Keratinocyte (primary cell): ENCODE results near the gene GRHPR. TPM values are rescaled to one million over a fixed set of nuclear protein-coding genes. Genes with fewer than 3 reads are reported as not detected.

Experiments used
- DNase-seq: peaks from one replicate; pipeline ENCODE4 v3.0.0-alpha.2; 2011; ENCODE audit warnings: low read depth, missing footprints, low spot score
- FAIRE-seq: peaks from 2 replicates; lab custom pipeline; 2011; peaks lifted over from hg19 to GRCh38; lab: Jason Lieb, UNC
- H2AFZ ChIP-seq: 2 replicates; pipeline ENCODE4 v1.6.0; 2012; ENCODE audit warnings: low read length, control low read depth, inconsistent platforms; ENCODE audit not compliant: control insufficient read depth
- H3K27ac ChIP-seq: 2 replicates; pipeline ENCODE4 v1.5.1; 2011; ENCODE audit warnings: low read length; ENCODE audit not compliant: control insufficient read depth, insufficient read depth
- H3K27me3 ChIP-seq: 3 replicates; pipeline ENCODE4 v1.6.0; 2011; ENCODE audit warnings: low read length; ENCODE audit not compliant: control insufficient read depth, insufficient read depth; ENCODE audit errors: extremely low read depth
- H3K36me3 ChIP-seq, 2 experiments: 2 replicates in 1 of 2; 3 replicates in 1 of 2; pipeline ENCODE4 v1.5.1; 2011; ENCODE audit warnings: low read length in 2 of 2, mild to moderate bottlenecking in 1 of 2; ENCODE audit not compliant: control insufficient read depth in 2 of 2, insufficient read depth in 2 of 2; ENCODE audit errors: extremely low read depth in 1 of 2
- H3K4me1 ChIP-seq: 3 replicates; pipeline ENCODE4 v1.5.1; 2011; ENCODE audit warnings: low read length; ENCODE audit not compliant: control insufficient read depth, insufficient read depth; ENCODE audit errors: extremely low read depth
- H3K4me2 ChIP-seq: 3 replicates; pipeline ENCODE4 v1.6.0; 2011; ENCODE audit warnings: low read depth, low read length; ENCODE audit not compliant: control insufficient read depth, insufficient read depth; ENCODE audit errors: extremely low read depth
- H3K4me3 ChIP-seq, 3 experiments: fragments of 200-600 bp in 1 of 3; sonication (generic) in 1 of 3; 2 replicates in 2 of 3; 3 replicates in 1 of 3; pipeline ENCODE4 v1.5.1; 2011 to 2016; ENCODE audit warnings: low read length in 3 of 3, mild to moderate bottlenecking in 3 of 3, control low read depth in 2 of 3, inconsistent platforms in 1 of 3, low read depth in 1 of 3, mixed read lengths in 1 of 3, mixed run types in 1 of 3, moderate library complexity in 1 of 3; ENCODE audit not compliant: control insufficient read depth in 2 of 3, insufficient read depth in 2 of 3; ENCODE audit errors: extremely low read depth in 1 of 3
- H3K79me2 ChIP-seq: 2 replicates; pipeline ENCODE4 v1.6.0; 2012; ENCODE audit warnings: low read length; ENCODE audit not compliant: control insufficient read depth, insufficient read depth
- H3K9ac ChIP-seq: 3 replicates; pipeline ENCODE4 v1.6.0; 2011; ENCODE audit warnings: low read length; ENCODE audit not compliant: control insufficient read depth, insufficient read depth; ENCODE audit errors: extremely low read depth
- H3K9me1 ChIP-seq: 3 replicates; pipeline ENCODE4 v1.6.0; 2011; ENCODE audit warnings: low read length; ENCODE audit not compliant: control insufficient read depth, insufficient read depth; ENCODE audit errors: extremely low read depth
- H3K9me3 ChIP-seq: 2 replicates; pipeline ENCODE4 v1.5.1; 2012; ENCODE audit warnings: low read depth, low read length; ENCODE audit not compliant: control insufficient read depth
- H4K20me1 ChIP-seq: 3 replicates; pipeline ENCODE4 v1.6.0; 2011; ENCODE audit warnings: low read length; ENCODE audit not compliant: control insufficient read depth, insufficient read depth; ENCODE audit errors: extremely low read depth
- EZH2 ChIP-seq: IDR thresholded peaks from one replicate; pipeline ENCODE4 v1.6.1; 2012; ENCODE audit warnings: inconsistent platforms, mild to moderate bottlenecking, low read length, moderate library complexity
- dilution Hi-C: fragments of 300-500 bp; cut with MboI; formaldehyde crosslinking; loops from one replicate; pipeline ENCODE4 v1.7.0; 2020; ENCODE audit warnings: low sequenced_read_pairs; ENCODE audit not compliant: extremely low pct_ligation_motif_present
- polyA plus RNA-seq, 5 experiments: library from polyadenylated mRNA; depleted of rRNA in 3 of 5; stranded (reverse) in 3 of 5; stranded (forward) in 1 of 5; unstranded in 1 of 5; fragments of >200 nt; gene quantifications; 1 replicate in 1 of 5; 2 replicates in 3 of 5; 3 replicates in 1 of 5; pipeline versions ENCODE4 v1.2.1 to v1.2.3, GENCODE V29; 2011 to 2012; ENCODE audit warnings: missing spikeins in 2 of 5, low read depth in 1 of 5, low replicate concordance in 1 of 5
- TF ChIP-seq, protein P1 (sequence below), 3 experiments: IDR thresholded peaks in 1 of 3; conservative IDR thresholded peaks in 1 of 3; optimal IDR thresholded peaks in 1 of 3; 2 replicates in 2 of 3; 3 replicates in 1 of 3; pipeline versions ENCODE3 to v1.5.1; 2011; ENCODE audit warnings: low read length in 3 of 3, mild to moderate bottlenecking in 3 of 3, moderate library complexity in 2 of 3, control low read depth in 1 of 3, inconsistent platforms in 1 of 3; ENCODE audit not compliant: insufficient read depth in 2 of 3; ENCODE audit errors: extremely low read depth in 1 of 3

Gene GRHPR
- polyA plus RNA-seq, 1 donor (not counting 4 experiments of a cell fraction or from before 2014, with no cell fraction given) = 116 TPM

DNA sequence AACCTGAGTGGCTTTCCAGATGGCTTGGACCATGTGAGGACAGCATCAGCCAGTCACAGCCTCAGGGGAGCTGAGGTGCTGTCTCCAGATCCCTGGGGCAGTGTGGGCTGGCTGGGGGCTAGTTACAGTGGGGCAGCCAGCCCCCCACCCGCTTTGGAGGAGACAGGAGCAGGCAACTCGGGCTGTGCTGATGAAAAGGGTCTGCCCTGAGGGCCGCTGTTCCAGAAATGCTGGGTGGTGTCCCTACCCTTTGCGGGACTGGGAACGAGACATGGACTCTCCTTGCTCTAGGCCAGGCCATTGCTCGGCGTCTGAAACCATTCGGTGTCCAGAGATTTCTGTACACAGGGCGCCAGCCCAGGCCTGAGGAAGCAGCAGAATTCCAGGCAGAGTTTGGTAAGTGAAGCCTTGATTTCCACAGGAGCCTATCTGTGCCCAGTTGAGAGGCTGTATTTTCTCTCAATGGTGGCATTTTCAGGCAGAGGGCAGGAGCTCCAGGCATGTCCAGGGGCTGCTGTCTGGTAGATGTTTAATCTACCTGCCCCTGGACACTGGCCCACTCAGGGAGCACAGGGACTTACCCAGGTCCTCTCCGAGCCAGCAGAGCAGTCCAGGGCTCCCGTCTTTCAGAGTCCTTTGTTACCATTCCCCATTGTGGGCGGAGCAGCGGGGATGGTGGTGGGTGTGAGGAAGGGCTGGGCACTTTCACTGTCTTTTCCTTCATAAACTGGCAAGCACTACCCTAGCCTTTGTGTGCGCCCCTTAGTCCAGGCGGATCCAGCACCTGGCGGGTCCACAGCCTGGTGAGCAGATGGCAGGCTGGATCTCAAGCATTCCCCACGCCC lies 7.2 kb downstream of the GRHPR start:
- TF ChIP-seq, protein P1, sequence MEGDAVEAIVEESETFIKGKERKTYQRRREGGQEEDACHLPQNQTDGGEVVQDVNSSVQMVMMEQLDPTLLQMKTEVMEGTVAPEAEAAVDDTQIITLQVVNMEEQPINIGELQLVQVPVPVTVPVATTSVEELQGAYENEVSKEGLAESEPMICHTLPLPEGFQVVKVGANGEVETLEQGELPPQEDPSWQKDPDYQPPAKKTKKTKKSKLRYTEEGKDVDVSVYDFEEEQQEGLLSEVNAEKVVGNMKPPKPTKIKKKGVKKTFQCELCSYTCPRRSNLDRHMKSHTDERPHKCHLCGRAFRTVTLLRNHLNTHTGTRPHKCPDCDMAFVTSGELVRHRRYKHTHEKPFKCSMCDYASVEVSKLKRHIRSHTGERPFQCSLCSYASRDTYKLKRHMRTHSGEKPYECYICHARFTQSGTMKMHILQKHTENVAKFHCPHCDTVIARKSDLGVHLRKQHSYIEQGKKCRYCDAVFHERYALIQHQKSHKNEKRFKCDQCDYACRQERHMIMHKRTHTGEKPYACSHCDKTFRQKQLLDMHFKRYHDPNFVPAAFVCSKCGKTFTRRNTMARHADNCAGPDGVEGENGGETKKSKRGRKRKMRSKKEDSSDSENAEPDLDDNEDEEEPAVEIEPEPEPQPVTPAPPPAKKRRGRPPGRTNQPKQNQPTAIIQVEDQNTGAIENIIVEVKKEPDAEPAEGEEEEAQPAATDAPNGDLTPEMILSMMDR (optimal IDR thresholded peaks at IDR 0.05 in 1 of 3, IDR thresholded peaks at IDR 0.05 in 1 of 3, conservative IDR thresholded peaks at IDR 0.05 in 1 of 3; ENCODE audit: extremely low read depth in 1 of 3, insufficient read depth in 2 of 3, low read length in 3 of 3) = no peak
- no peak for TF ChIP-seq EZH2
- Histone ChIP-seq H3K4me3 (no peak overlapping the region), H3K4me1 (peaks cover 11% of the 10 kb centered on the region), H3K36me3 (peaks cover 52 to 54% of the 10 kb centered on the region in 2 experiments), H3K27ac (no peak overlapping the region), H3K9ac (no peak overlapping the region), H3K79me2 (peaks cover 11% of the 10 kb centered on the region), H2AFZ (no peak overlapping the region), H3K27me3 (no peaks in the 10 kb centered on the region), H3K9me3 (no peaks in the 10 kb centered on the region), H3K4me2 (no peak overlapping the region), H4K20me1 (no peaks in the 10 kb centered on the region), H3K9me1 (no peaks in the 10 kb centered on the region)
- dilution Hi-C loops = no loop called here
- DNase-seq (no peak), FAIRE-seq (no peak)

DNA sequence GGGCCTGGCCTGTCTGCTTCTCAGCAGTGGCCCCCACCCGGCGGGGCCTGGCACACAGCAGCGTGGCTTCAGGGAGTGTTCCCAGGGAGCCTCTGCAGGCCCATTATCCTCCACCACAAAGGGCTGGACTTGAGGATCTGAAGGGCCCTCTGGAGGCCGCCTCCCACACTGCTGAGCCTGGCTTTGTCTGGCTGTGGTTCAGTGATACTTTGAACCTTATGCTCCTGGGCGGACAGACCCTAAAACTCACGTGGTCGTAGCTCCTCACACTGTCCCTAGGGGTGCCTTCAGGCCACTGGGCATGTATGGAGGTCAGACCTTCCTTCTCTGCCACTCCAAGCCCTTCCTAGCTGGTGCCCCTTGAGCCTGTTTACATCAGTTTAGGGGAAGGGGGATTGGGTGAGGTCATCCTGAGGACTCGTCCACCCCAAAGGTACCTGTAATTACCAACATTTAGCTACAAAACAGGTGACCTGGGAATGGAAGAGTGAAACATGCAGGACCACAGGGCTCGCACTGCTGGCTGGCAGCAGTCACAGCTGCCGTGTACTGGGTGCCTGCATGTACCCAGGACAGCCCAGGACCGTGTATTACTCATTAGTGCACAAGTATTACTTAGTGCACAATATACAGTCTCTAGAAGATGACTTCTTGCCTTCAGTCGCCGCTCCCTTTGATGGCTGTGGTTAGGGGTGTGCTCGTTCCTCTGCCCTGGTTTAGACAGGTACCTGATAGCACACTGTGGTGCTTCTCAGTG lies 8.5 kb downstream of the GRHPR start:
- Histone ChIP-seq H3K9me1 (no peaks in the 10 kb centered on the region), H3K9ac (no peak overlapping the region), H3K36me3 (peaks cover 50 to 53% of the 10 kb centered on the region in 2 experiments), H3K79me2 (no peaks in the 10 kb centered on the region), H2AFZ (no peak overlapping the region), H3K4me3 (no peak overlapping the region), H4K20me1 (no peaks in the 10 kb centered on the region), H3K9me3 (no peaks in the 10 kb centered on the region), H3K27ac (no peak overlapping the region), H3K4me1 (peaks cover 6% of the 10 kb centered on the region), H3K27me3 (no peaks in the 10 kb centered on the region), H3K4me2 (no peak overlapping the region)
- no peak for DNase-seq
- dilution Hi-C loops = no loop called here
- no peak for TF ChIP-seq EZH2
- TF ChIP-seq, protein P1 (optimal IDR thresholded peaks at IDR 0.05 in 1 of 3, IDR thresholded peaks at IDR 0.05 in 1 of 3, conservative IDR thresholded peaks at IDR 0.05 in 1 of 3; ENCODE audit: extremely low read depth in 1 of 3, insufficient read depth in 2 of 3, low read length in 3 of 3) = peak in 2 of 3 experiments; percentile 9 to 10
- no peak for FAIRE-seq
